ENCODE measurements around the gene TRAF1.
A peak's percentile ranks its signal among the peaks of the same experiment; 100 is the strongest.

Gene TRAF1

DNA sequence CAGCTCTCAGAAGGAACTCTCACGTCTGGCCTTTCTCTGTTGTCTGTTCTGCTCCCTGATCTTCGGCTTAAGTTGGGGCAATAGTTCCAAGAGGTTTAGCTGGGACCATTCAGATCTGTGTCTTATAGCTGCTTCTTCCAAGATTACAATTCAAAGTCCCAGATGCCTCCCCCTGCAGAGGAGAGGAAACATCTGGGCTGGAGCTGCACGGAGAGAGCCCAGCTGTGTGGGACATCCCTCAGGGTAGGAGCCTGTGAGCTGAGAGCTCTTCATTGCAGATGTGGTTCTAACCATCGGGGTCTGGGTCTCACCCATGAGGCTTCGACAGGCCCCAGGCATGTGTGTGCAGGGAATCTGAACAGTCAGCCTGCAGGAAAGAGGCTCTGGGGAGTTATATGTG lies 40.6 kb downstream of the TRAF1 start:
- no peak for DNase-seq

DNA sequence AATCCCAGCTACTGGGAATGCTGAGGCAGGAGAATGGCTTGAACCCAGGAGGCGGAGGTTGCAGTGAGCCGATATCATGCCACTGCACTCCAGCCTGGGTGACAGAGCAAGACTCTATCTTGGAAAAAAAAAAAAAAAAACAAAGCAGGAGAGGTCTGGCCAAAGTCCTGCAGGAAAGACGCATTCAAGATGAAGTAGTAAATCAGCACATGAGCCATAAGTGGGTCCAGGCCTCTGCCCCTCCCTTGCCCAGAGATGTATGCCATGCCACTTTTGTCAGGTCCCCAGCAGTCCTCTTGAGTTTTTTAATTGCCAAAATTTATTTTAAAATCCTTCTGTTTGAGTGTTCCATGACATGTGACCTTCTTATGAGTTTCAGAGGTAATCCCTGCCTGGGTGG lies 41.1 kb downstream of the TRAF1 start:
- DNase-seq, result no peak

DNA sequence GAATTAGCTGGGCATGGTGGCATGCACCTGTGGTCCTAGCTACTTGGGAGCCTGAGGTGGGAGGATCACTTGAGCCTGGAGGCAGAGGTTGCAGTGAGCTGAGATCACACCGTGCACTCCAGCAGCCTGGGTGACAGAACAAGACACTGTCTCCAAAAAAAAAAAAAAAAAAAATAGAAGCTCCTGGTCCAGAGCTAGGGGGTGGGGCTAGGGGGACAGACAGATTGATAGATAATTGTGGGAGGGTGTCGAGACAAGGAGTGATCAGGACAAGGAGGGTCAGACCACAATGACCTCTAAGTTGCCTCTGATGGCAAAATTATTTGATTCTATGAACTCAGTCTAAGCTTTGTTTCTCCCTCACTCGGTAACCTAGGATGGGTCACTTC lies 43.0 kb downstream of the TRAF1 start:
- DNase-seq, result no peak

- DNase-seq, result no peak
Measured at GRCh38 chr9:120882935-120883607, 43.5 kb downstream of the TRAF1 start.

GRCh38 chr9:120879446-120879845 lies 47.1 kb downstream of the TRAF1 start:
- DNase-seq, result no peak

DNA sequence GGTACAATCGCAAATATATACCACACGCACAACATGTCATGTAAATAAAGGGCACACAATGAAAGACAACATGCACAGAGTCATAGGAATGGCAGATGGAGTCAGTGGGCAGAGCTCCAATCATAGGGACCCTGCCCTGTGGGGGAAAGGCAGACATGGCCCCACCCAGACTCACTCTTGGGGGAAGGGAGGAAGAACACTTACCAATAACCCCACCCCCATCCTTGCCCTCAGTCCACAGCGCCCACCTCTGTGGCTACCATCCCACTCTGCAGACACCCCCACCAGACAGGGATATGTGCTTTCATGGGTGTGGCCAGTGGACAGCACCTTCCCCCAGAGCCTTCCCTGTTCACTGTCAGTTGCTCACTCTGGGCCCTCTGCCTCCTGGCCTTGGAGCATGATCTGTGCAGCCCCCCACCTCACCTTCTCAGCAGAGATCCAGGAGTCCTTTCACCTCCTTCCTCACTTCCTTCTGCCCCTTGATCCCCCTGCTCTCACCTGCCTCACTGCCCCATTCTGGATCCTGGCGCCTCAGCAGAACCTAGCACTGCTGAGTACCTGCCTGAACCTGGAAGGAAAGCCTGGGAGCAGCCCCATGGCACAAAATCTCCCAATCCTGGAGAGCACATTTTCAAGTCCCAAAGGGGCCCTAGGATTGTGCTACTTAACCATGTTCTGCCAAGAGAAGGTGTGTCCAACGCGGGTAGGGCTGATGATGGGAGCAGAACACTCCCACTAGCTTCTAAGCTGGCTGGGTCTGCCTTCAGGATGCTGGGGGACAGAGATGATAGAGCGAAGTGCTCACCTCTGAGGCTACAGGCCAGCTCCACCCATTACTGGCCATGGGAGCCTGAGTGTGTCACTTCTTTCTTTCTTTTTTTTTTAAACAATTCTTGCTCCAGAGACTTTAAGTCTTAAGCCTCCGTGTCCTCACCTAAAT lies 48.1 kb downstream of the TRAF1 start:
- peak in 1 of 2 experiments; percentile 56 for DNase-seq

GRCh38 chr9:120877276-120878034 lies 49.1 kb downstream of the TRAF1 start:
- peak; percentile 80 to 86 for DNase-seq

DNA sequence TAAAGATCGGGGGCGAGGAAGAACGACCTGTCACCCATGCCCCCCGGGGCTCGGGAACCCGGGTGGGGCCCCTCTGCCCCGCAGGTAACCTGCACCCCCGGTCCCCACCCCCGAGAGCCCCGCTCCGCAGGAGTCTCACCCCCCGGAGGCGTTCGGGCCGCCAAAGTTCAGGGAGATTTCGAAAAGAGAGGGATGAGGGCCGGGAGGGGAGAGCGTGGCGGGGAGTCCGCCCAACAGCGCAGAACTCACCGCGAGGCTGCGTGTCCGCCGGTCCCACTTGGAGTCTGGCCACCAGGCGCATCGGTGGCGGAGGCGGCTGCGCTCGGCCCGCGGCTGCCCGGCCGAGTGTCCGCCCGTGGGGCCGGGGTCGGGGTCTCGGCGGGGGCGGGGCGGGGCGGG lies 49.8 kb downstream of the TRAF1 start, which contains the start of gene PHF19:
Gene PHF19 (minus strand): TSS at position 347 of the 399 bp plus-strand sequence. CDS start 2,447 bp downstream, outside the sequence.
- peak; percentile 60 to 67 for DNase-seq

DNA sequence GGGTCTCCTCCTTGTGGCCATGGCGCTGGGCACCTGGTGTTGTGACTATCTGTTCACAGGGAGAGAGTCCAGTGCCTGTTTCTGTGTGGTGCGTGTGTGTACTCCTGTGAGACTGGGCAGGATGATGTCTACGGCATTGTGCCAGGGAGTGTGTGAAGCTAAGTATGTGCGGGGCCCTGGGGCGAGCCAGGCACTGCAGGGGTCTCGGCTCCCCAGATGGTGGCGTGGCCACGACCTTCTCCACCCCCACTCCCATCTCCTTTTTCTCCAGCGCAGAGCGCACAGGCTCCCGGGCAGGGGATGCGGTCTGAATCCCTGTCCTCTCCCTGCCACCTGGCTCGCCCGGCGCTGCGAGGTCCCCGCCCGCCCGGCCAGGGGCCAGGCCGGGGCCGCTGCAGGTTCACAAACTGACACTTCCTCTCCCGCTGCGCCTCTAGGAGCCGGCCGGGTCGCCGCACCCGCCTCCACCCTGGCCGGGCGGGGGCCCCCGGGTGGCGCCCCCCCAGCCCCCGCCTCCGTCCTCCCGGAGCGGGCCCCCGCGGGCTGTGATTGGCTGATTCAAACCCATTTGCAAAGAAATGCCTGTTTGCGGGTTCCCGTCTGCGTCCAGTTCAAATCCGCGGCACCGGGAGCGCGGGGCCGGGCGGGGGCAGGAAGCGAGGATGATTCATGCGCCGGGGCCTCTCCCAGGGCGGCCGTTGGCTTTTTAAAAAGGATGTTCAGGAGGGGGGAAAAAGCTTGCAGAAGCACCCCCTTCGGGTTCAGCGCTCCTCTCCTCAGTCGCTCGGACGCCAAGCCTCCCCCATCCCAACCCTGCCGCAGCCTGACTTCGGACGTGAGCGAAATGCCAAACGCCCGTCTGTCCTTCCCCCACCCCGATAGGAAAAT lies 50.4 kb downstream of the TRAF1 start:
- DNase-seq, result peak; percentile 91 to 94

GRCh38 chr9:120875643-120875953 lies 51.0 kb downstream of the TRAF1 start:
- no peak for DNase-seq

DNA sequence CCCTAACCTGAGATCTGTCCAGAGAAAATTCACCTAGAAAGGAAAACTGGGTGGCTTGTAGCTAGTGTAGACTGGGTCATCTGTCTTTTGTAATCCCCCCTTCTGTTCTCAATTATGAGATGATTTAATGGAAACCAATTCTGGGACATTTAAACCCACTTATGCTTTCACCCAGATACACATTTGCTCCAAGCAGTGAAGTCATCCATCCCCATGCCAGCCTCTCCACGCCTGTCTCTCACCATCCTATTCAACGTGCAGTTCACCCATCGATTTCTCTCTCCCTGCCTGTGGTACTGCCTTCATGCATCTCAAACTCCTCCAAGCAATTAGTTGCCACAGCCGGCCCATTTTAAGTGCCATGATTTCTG lies 51.4 kb downstream of the TRAF1 start:
- DNase-seq, result no peak

DNA sequence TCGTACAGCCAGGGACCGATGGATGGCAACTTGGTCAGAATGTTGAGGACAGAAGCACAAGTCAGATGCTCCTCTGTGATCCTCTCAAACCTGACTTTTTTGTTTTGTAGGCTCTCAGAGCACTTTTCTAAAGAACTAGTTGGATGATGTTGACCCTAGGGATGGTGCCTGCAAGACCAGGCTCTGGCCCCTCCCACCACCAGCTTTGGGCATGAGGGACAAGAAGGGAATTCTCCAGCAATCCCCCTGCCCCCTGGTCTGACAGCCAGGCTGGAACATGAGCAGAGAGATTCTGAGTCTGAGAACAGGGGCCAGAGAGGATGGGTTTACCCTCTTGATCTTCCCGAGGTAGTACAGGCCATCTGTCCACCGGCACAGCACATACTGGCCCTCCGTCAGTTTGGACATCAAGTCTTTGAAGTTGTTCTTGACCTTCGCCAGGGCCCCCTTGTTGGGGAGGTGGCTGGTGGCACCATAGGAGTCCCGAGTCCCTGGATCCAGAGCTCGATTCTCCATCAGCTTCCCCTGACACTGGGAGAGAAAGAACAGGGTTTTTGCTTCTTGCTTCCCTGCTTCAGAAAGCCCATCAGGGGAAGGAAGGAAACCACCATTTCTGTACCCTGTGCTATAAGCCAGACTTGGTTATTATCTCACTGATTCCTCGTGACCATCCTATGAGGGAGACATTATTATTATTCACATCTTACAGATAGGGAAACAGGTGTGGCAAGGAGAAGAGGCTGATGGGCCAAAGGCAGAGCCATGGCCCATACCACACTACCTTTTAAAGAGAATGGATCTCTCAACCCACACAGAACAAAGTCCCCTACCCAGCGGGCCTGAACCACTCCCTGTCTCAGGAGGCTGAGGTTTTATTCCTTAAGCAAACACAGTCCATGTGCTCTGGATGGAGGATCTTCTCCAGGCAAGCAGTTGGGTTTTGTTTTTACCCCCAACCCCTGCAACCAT lies 52.1 kb downstream of the TRAF1 start:
- no peak for DNase-seq

DNA sequence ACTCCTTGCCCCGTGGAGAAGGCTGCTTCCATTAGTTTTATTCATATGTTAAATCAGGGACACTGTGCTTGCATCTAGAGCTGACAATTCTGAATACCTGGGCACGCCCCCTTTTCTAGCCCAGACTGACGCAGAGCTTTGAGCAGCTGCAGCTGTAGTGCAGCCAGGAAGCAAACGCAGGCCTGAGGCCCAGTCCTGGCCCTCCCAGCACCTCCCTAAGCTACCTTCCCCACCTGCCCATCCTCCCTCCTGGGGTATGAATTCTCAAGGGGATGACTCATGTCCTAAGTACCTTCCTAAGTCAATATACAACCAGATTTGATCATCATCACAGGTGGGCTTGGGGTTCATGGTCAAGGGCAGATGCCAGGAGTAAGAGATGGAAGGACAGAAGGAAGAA lies 53.1 kb downstream of the TRAF1 start:
- no peak for DNase-seq

GRCh38 chr9:120872791-120873502 lies 53.6 kb downstream of the TRAF1 start:
- no peak for DNase-seq

DNA sequence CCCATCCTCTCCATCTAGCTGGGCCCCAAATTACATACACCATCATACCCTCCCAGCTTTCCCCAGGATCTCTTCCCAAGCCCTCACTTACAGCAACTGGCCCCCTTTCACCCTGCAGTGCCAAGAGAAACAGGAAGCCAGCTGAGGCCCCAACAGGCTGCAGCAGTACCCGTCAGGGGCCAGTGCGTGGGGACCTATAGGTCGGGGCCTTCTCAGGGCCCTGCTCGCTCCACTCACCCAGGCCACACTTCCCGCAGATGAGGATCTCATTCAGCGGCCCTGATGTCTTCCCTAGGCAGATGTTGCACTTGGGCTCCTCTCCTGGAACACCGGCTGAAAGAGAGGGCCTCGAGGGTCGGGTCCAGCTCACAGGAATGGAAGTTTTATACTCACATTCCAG lies 56.4 kb downstream of the TRAF1 start:
- DNase-seq, result no peak

DNA sequence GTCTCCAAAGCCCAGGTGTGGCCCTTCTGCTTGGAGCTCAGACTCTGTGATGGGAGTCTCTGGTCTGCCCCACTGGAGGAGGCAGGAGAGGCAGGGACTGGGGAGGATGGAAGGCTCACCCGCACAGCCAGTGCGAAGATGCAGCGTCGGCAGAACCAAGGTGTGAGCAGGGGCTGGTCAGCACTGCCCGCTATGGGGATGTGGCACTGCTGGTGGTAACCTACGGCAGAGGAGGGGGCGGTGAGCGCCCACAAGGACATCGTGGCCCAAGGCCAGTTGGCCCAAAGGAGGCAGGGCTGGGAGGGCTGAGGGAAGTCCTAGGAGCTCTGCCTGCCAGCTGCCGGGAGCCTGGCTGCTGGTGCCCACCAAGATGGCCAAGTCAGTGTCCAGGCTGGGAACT lies 56.9 kb downstream of the TRAF1 start:
- DNase-seq, result no peak

- no peak for DNase-seq
Measured at GRCh38 chr9:120869360-120869687, 57.3 kb downstream of the TRAF1 start.

- DNase-seq, result peak; percentile 97 to 98
Measured at GRCh38 chr9:120868676-120869359, 57.8 kb downstream of the TRAF1 start.

DNA sequence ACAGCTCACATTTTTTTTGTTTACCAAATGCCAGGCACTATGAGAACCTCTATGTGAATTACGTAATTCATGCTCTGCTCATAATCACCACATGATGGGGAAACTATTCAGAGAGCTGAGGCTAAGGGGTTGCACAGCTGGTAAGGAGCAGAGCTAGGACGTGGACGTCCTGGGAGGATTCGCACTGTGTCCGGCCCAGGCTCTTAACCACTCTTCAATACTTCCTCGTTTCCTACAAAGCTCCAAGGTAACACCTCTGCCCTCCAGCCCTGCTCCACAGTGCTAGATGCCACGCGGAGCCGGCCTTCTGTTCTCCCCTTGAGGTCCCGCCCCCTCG lies 58.3 kb downstream of the TRAF1 start:
- no peak for DNase-seq

- DNase-seq, result no peak
Measured at GRCh38 chr9:120867676-120868338, 58.8 kb downstream of the TRAF1 start.
